Neutrophil (primary cell): ENCODE results near the gene ZNF83.
"Not testable (repeated sequence)": the region's sequence is repeated elsewhere in the genome, so short reads cannot be mapped to it uniquely, and the experiment has no call there.

ENCODE experiments used
- H3K27ac ChIP-seq: fragments of 200-600 bp; sonication (generic); 2 replicates; pipeline ENCODE4 v1.5.1; 2016; ENCODE audit warnings: mild to moderate bottlenecking, moderate library complexity
- H3K27me3 ChIP-seq: fragments of 200-600 bp; sonication (generic); 2 replicates; pipeline ENCODE4 v1.6.0; 2016; ENCODE audit warnings: mild to moderate bottlenecking
- H3K36me3 ChIP-seq: fragments of 200-600 bp; sonication (generic); 2 replicates; pipeline ENCODE4 v1.5.1; 2017
- H3K4me1 ChIP-seq, 2 experiments: fragments of 200-600 bp in 1 of 2; sonication (generic) in 1 of 2; 1 replicate in 1 of 2; 2 replicates in 1 of 2; pipeline versions ENCODE4 v1.5.1 to v1.6.1; 2013 to 2016; ENCODE audit warnings: low read depth in 1 of 2, low read length in 1 of 2, mild to moderate bottlenecking in 1 of 2, moderate library complexity in 1 of 2; ENCODE audit not compliant: control insufficient read depth in 1 of 2, insufficient read depth in 1 of 2
- H3K4me3 ChIP-seq, 2 experiments: fragments of 200-600 bp in 1 of 2; sonication (generic) in 1 of 2; 1 replicate in 1 of 2; 2 replicates in 1 of 2; pipeline ENCODE4 v1.5.1; 2013 to 2016; ENCODE audit warnings: low read depth in 1 of 2, low read length in 1 of 2, mild to moderate bottlenecking in 1 of 2, moderate library complexity in 1 of 2
- H3K9me3 ChIP-seq: fragments of 200-600 bp; sonication (generic); 2 replicates; pipeline ENCODE4 v1.5.1; 2016
- TF ChIP-seq, protein P1 (sequence below): fragments of 200-600 bp; sonication (generic); IDR thresholded peaks from 2 replicates; pipeline ENCODE4 v1.5.1; 2016; ENCODE audit warnings: antibody characterized with exemption

ZNF83 gene

DNA sequence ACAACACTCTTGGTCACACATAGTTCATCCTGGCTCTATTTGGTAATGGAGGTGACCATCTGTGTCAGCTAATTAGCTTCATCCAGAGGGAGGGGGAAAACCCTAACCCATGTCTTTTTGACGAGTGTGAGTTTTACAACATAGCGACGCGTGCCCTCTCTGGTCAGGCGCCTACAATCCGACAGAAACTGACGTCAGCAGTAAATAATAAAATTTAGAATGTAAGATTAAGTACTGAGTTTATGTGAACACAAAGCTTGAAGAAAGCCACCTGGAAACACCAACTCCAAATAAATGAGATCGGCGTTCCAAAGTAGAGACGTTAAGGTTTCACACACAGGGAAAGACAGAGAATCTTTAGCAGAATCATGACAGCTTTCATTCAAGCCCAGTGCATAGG lies 1.8 kb upstream of the ZNF83 start:
- TF ChIP-seq, protein P1, sequence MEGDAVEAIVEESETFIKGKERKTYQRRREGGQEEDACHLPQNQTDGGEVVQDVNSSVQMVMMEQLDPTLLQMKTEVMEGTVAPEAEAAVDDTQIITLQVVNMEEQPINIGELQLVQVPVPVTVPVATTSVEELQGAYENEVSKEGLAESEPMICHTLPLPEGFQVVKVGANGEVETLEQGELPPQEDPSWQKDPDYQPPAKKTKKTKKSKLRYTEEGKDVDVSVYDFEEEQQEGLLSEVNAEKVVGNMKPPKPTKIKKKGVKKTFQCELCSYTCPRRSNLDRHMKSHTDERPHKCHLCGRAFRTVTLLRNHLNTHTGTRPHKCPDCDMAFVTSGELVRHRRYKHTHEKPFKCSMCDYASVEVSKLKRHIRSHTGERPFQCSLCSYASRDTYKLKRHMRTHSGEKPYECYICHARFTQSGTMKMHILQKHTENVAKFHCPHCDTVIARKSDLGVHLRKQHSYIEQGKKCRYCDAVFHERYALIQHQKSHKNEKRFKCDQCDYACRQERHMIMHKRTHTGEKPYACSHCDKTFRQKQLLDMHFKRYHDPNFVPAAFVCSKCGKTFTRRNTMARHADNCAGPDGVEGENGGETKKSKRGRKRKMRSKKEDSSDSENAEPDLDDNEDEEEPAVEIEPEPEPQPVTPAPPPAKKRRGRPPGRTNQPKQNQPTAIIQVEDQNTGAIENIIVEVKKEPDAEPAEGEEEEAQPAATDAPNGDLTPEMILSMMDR, result no peak
- no peaks in the 10 kb centered on the region for H3K27me3 ChIP-seq
- no peaks in the 10 kb centered on the region for H3K36me3 ChIP-seq
- no peak overlapping the region for H3K4me3 ChIP-seq
- peaks cover 4% of the 10 kb centered on the region for H3K9me3 ChIP-seq
- peaks cover 17 to 18% of the 10 kb centered on the region in 2 experiments for H3K4me1 ChIP-seq
- H3K27ac ChIP-seq, result no peak overlapping the region

DNA sequence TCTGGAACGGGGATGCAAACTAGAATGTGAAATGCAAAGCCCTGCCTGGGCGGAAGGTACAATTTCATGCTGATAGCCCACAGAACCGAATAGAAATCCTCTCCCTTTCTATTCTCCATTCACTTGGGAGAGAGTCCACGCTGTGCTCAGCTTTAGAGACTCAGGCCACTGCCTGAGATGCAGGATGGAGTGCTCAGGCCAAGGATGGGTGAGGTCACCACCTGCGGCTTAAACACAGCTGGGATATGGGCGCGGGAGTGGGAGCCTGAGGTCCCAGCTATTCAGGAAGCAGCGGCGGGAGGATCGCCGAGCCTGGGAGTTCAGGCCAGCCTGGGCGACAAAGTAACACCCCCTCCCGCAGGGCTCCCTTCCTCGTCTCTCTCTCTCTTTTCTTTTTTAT lies 446 bp upstream of the ZNF83 start:
- Histone ChIP-seq H3K27me3 (no peaks in the 10 kb centered on the region), H3K4me3 (peak overlapping the region; percentile 76 to 95), H3K9me3 (peaks cover 4% of the 10 kb centered on the region), H3K27ac (peak overlapping the region; percentile 85), H3K4me1 (peaks cover 17 to 18% of the 10 kb centered on the region in 2 experiments), H3K36me3 (no peaks in the 10 kb centered on the region)
- TF ChIP-seq, protein P1, result no peak

DNA sequence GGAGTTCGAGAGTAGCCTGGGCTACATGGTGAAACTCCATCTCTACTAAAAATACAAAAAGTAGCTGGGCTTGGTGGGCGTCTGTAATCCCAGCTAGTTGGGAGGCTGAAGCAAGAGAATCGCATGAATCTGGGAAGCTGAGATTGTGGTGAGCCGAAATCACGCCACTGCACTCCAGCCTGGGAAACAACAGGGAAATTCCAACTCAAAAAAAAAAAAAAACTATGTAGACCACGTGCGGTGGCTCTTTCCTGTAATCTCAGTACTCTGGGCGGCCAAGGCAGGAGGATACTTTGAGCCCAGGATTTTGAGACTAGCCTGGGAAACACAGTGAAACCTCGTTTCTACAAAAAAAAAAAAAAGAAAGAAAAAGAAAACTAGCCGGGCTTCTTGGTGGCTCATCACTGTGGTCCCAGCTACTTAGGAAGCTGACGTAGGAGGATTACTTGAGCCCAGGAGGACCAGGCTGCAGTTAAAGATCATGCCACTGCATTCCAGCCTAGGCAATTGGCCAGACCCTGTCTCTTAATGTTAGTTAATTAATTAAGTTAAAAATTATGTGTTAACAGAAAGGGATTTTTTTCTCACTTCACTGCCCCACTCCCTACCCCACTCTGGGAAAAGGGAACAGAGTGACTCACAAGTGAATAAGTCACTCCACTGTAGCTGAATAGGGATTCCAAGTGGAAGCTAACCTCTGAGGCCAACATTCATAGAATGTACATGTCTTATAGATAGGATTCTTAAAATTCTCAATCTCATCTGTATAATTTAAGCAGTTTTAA lies 2.2 kb downstream of the ZNF83 start:
- H3K9me3 ChIP-seq, result no peaks in the 10 kb centered on the region
- TF ChIP-seq, protein P1, result no peak
- no peaks in the 10 kb centered on the region for H3K36me3 ChIP-seq
- no peak overlapping the region for H3K4me3 ChIP-seq
- H3K27me3 ChIP-seq, result no peaks in the 10 kb centered on the region
- H3K27ac ChIP-seq, result no peak overlapping the region
- H3K4me1 ChIP-seq, result peaks cover 17 to 18% of the 10 kb centered on the region in 2 experiments

- H3K36me3 ChIP-seq, result peaks cover 55% of the 10 kb centered on the region
- H3K27ac ChIP-seq, H3K9me3 ChIP-seq, H3K27me3 ChIP-seq, H3K4me3 ChIP-seq, H3K4me1 ChIP-seq: not testable (repeated sequence)
Observed at GRCh38 chr19:52627441-52627840, 10.7 kb downstream of the ZNF83 start.

- H3K27ac ChIP-seq, result no peak overlapping the region
- H3K27me3 ChIP-seq, result no peaks in the 10 kb centered on the region
- no peak overlapping the region for H3K4me3 ChIP-seq
- H3K9me3 ChIP-seq, result peaks cover 4% of the 10 kb centered on the region
- TF ChIP-seq, protein P1, result no peak
- H3K36me3 ChIP-seq, result peaks cover 60% of the 10 kb centered on the region
- no peaks in the 10 kb centered on the region for H3K4me1 ChIP-seq
Observed at GRCh38 chr19:52626915-52627314, 11.2 kb downstream of the ZNF83 start.

GRCh38 chr19:52622261-52622660 lies 15.9 kb downstream of the ZNF83 start:
- TF ChIP-seq, protein P1, result no peak
- Histone ChIP-seq H3K4me3 (no peak overlapping the region), H3K36me3 (peaks cover 63% of the 10 kb centered on the region), H3K9me3 (peaks cover 5% of the 10 kb centered on the region), H3K27me3 (no peaks in the 10 kb centered on the region), H3K4me1 (no peaks in the 10 kb centered on the region), H3K27ac (no peak overlapping the region)
